ENCODE measurements around the gene SLC41A2. TPM values are rescaled to one million over a fixed set of nuclear protein-coding genes. Genes with fewer than 3 reads are reported as not detected.
A peak's percentile ranks its signal among the peaks of the same experiment; 100 is the strongest.

Gene SLC41A2
- total RNA-seq, 1 experiment from 2014 or later: 3.8 TPM

DNA sequence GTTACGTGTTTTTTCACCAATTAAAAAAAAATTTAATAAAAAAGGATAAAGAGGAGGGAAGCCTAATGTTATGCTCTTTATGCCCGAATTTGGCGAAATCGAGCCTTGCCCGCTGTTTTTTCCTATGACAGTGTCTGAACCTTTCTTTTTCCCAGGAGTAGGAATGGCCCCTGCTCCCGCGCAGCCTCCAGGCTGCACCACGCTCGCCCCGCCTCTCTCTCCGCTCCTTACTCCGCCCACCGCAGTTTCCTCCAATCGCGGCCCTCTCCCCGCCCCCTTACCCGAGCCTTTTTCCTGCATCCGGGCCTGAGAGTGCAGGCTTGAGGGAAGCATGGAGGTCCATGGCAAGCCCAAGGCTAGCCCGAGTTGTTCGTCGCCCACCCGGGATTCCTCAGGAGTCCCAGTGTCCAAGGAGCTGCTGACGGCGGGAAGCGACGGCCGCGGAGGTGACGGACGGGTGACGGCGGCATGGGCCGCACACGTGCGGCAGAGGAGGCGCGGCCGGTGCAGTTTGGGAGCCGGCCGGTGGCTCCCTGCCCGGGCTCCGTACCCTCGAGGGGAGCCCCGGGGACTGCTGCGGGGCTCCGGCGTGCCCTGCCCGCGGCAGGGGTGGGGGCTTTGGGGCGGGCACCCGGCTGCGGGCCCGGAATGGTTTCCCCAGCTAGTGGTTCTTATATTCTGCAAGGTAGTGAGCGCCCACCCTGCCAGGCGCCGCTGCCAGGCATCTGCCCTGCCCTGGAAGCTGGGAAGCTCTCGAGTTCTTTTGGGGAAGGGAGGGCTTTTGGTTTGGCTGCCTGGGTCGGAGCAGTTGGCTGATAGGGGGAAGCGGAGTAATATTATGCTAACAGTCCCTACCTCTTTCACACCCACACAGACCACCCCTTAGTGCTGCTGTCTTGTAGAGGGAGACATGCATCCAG, 28.2 kb upstream of the SLC41A2 start, which contains the start of gene NOPCHAP1 (continued):
- TF ChIP-seq, protein P1, sequence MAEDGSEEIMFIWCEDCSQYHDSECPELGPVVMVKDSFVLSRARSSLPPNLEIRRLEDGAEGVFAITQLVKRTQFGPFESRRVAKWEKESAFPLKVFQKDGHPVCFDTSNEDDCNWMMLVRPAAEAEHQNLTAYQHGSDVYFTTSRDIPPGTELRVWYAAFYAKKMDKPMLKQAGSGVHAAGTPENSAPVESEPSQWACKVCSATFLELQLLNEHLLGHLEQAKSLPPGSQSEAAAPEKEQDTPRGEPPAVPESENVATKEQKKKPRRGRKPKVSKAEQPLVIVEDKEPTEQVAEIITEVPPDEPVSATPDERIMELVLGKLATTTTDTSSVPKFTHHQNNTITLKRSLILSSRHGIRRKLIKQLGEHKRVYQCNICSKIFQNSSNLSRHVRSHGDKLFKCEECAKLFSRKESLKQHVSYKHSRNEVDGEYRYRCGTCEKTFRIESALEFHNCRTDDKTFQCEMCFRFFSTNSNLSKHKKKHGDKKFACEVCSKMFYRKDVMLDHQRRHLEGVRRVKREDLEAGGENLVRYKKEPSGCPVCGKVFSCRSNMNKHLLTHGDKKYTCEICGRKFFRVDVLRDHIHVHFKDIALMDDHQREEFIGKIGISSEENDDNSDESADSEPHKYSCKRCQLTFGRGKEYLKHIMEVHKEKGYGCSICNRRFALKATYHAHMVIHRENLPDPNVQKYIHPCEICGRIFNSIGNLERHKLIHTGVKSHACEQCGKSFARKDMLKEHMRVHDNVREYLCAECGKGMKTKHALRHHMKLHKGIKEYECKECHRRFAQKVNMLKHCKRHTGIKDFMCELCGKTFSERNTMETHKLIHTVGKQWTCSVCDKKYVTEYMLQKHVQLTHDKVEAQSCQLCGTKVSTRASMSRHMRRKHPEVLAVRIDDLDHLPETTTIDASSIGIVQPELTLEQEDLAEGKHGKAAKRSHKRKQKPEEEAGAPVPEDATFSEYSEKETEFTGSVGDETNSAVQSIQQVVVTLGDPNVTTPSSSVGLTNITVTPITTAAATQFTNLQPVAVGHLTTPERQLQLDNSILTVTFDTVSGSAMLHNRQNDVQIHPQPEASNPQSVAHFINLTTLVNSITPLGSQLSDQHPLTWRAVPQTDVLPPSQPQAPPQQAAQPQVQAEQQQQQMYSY (CRISPR knock-in tag; IDR thresholded peaks at IDR 0.05): no peak
- TF ChIP-seq OVOL2 (CRISPR knock-in tag; IDR thresholded peaks at IDR 0.05; ENCODE audit: borderline replicate concordance) (no peak), JUN (CRISPR knock-in tag; IDR thresholded peaks at IDR 0.05) (peak; percentile 40; the same call in 1 of the 2 replicates), ETV6 (CRISPR knock-in tag; IDR thresholded peaks at IDR 0.05) (0 out of 2 replicates have a peak, but pooled peaks have one; percentile 42), SP1 (CRISPR knock-in tag; conservative IDR thresholded peaks at IDR 0.05) (peak; percentile 78), SMAD4 (CRISPR knock-in tag; IDR thresholded peaks at IDR 0.05) (no peak), CREM (CRISPR knock-in tag; IDR thresholded peaks at IDR 0.05) (0 out of 2 replicates have a peak, but pooled peaks have one; percentile 65), EMX1 (CRISPR knock-in tag; IDR thresholded peaks at IDR 0.05) (no peak), ZNF263 (CRISPR knock-in tag; IDR thresholded peaks at IDR 0.05; ENCODE audit: low read depth) (no peak), MYBL2 (CRISPR knock-in tag; IDR thresholded peaks at IDR 0.05) (no peak; the same call in 1 of the 2 replicates), MXD4 (CRISPR knock-in tag; IDR thresholded peaks at IDR 0.05; ENCODE audit: borderline replicate concordance) (no peak), TCF7 (CRISPR knock-in tag; IDR thresholded peaks at IDR 0.05; ENCODE audit: low read depth) (no peak), ZNF416 (CRISPR knock-in tag; IDR thresholded peaks at IDR 0.05) (no peak), SMAD3 (CRISPR knock-in tag; IDR thresholded peaks at IDR 0.05; ENCODE audit: borderline replicate concordance) (peak; percentile 83; the same call in 1 of the 2 replicates), TEAD1 (CRISPR knock-in tag; IDR thresholded peaks at IDR 0.05) (peak; percentile 63; the same call in 1 of the 2 replicates), NFYB (CRISPR knock-in tag; conservative IDR thresholded peaks at IDR 0.05; ENCODE audit: low read depth) (peak; percentile 49), ZNF138 (CRISPR knock-in tag; conservative IDR thresholded peaks at IDR 0.05) (no peak)
- TF ChIP-seq, protein P2, sequence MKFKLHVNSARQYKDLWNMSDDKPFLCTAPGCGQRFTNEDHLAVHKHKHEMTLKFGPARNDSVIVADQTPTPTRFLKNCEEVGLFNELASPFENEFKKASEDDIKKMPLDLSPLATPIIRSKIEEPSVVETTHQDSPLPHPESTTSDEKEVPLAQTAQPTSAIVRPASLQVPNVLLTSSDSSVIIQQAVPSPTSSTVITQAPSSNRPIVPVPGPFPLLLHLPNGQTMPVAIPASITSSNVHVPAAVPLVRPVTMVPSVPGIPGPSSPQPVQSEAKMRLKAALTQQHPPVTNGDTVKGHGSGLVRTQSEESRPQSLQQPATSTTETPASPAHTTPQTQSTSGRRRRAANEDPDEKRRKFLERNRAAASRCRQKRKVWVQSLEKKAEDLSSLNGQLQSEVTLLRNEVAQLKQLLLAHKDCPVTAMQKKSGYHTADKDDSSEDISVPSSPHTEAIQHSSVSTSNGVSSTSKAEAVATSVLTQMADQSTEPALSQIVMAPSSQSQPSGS (CRISPR knock-in tag; IDR thresholded peaks at IDR 0.05; ENCODE audit: borderline replicate concordance, low read depth): no peak
- TF ChIP-seq, protein P3, sequence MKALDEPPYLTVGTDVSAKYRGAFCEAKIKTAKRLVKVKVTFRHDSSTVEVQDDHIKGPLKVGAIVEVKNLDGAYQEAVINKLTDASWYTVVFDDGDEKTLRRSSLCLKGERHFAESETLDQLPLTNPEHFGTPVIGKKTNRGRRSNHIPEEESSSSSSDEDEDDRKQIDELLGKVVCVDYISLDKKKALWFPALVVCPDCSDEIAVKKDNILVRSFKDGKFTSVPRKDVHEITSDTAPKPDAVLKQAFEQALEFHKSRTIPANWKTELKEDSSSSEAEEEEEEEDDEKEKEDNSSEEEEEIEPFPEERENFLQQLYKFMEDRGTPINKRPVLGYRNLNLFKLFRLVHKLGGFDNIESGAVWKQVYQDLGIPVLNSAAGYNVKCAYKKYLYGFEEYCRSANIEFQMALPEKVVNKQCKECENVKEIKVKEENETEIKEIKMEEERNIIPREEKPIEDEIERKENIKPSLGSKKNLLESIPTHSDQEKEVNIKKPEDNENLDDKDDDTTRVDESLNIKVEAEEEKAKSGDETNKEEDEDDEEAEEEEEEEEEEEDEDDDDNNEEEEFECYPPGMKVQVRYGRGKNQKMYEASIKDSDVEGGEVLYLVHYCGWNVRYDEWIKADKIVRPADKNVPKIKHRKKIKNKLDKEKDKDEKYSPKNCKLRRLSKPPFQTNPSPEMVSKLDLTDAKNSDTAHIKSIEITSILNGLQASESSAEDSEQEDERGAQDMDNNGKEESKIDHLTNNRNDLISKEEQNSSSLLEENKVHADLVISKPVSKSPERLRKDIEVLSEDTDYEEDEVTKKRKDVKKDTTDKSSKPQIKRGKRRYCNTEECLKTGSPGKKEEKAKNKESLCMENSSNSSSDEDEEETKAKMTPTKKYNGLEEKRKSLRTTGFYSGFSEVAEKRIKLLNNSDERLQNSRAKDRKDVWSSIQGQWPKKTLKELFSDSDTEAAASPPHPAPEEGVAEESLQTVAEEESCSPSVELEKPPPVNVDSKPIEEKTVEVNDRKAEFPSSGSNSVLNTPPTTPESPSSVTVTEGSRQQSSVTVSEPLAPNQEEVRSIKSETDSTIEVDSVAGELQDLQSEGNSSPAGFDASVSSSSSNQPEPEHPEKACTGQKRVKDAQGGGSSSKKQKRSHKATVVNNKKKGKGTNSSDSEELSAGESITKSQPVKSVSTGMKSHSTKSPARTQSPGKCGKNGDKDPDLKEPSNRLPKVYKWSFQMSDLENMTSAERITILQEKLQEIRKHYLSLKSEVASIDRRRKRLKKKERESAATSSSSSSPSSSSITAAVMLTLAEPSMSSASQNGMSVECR (CRISPR knock-in tag; IDR thresholded peaks at IDR 0.05; ENCODE audit: borderline replicate concordance): peak; percentile 82
- TF ChIP-seq, protein P4, sequence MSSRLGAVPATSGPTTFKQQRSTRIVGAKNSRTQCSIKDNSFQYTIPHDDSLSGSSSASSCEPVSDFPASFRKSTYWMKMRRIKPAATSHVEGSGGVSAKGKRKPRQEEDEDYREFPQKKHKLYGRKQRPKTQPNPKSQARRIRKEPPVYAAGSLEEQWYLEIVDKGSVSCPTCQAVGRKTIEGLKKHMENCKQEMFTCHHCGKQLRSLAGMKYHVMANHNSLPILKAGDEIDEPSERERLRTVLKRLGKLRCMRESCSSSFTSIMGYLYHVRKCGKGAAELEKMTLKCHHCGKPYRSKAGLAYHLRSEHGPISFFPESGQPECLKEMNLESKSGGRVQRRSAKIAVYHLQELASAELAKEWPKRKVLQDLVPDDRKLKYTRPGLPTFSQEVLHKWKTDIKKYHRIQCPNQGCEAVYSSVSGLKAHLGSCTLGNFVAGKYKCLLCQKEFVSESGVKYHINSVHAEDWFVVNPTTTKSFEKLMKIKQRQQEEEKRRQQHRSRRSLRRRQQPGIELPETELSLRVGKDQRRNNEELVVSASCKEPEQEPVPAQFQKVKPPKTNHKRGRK (CRISPR knock-in tag; IDR thresholded peaks at IDR 0.05; ENCODE audit: borderline replicate concordance): no peak
- TF ChIP-seq, protein P5, sequence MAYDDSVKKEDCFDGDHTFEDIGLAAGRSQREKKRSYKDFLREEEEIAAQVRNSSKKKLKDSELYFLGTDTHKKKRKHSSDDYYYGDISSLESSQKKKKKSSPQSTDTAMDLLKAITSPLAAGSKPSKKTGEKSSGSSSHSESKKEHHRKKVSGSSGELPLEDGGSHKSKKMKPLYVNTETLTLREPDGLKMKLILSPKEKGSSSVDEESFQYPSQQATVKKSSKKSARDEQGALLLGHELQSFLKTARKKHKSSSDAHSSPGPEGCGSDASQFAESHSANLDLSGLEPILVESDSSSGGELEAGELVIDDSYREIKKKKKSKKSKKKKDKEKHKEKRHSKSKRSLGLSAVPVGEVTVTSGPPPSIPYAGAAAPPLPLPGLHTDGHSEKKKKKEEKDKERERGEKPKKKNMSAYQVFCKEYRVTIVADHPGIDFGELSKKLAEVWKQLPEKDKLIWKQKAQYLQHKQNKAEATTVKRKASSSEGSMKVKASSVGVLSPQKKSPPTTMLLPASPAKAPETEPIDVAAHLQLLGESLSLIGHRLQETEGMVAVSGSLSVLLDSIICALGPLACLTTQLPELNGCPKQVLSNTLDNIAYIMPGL (CRISPR knock-in tag; IDR thresholded peaks at IDR 0.05): peak; percentile 71; the same call in 1 of the 2 replicates
- TF ChIP-seq, protein P6, sequence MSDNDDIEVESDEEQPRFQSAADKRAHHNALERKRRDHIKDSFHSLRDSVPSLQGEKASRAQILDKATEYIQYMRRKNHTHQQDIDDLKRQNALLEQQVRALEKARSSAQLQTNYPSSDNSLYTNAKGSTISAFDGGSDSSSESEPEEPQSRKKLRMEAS (CRISPR knock-in tag; IDR thresholded peaks at IDR 0.05): peak; percentile 83
- TF ChIP-seq, protein P7, sequence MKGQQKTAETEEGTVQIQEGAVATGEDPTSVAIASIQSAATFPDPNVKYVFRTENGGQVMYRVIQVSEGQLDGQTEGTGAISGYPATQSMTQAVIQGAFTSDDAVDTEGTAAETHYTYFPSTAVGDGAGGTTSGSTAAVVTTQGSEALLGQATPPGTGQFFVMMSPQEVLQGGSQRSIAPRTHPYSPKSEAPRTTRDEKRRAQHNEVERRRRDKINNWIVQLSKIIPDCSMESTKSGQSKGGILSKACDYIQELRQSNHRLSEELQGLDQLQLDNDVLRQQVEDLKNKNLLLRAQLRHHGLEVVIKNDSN (CRISPR knock-in tag; IDR thresholded peaks at IDR 0.05): no peak
